Adipose tissue (tissue), 3 donors: Measurements from ENCODE around the gene KCNH1. TPM values are rescaled to one million over a fixed set of nuclear protein-coding genes. Genes with fewer than 3 reads are reported as not detected.

Experiments used
- H3K27ac ChIP-seq: one replicate; pipeline ENCODE4 v1.5.1; 2013; ENCODE audit warnings: low read depth, low read length
- WGBS, 3 donors: extraction: QIAGEN DNeasy Blood & Tissue Kit; methylation state at CpG; one replicate each; pipeline ENCODE4 v1.1.7; 2013; 5-methylcytosine and 5-hydroxymethylcytosine counted together
- polyA plus RNA-seq, 3 donors: library from polyadenylated mRNA; stranded (reverse); fragments of 200-250 nt; gene quantifications; one replicate each; pipeline ENCODE4 v1.2.3, GENCODE V29; 2013
- donor health status: healthy with polysubstance abuse.
- donor health status: Bipolar disorder and iron deficiency.
- donor health status: healthy.

KCNH1 gene
- polyA plus RNA-seq, 3 donors: 0.08 to 0.15 TPM; not detected in 1

- H3K27ac ChIP-seq: no peak overlapping the region
- 61 to 63% (median 63%) methylated on average over 7 of the region's 7 CpGs for WGBS, 3 donors
These were observed 227.9 kb downstream of the KCNH1 start for GRCh38 chr1:210905944-210906453.

GRCh38 chr1:210905365-210905904, 228.5 kb downstream of the KCNH1 start:
- no peak overlapping the region for H3K27ac ChIP-seq
- WGBS, 3 donors: 39 to 65% (median 41%) methylated on average over 4 of the region's 4 CpGs

DNA sequence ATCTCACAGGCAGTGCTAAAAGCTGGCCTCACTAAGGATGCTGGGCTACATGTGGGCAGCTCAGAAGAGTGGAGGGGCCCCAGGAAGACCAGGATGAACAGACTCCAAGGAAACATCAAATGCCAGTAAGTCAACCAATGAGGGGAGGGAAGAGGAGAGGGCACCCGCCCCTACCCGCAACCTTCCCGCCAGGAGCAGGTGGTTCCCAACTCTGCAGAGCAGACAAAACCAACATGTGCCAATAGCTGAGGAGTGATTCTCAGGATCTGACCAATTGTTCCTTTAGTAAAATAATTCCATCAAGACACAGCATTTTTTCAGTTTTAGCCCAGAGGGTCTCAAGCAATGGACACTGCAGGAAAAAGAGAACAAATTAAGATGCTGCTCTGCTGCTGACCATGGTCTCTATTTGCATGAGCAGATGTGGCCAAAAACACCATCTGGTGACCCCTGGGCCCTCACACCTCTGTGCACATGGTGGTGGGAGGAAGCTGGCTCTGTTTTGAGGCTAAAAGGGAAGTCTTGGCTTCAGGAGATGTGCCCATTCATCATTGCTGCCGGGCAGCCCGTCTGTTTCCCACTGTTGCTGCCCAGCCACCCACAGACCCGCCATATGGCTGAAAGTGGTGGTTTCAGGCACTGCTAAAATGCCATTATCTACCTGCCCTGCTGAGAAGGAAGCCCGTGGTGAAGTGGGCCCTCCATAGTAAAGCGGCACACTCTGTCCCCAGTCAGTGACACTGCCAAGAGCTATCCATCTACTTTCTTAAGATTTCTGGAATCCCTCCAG, 231.8 kb downstream of the KCNH1 start:
- 45 to 71% (median 57%) methylated on average over 8 of the region's 8 CpGs for WGBS, 3 donors
- H3K27ac ChIP-seq: no peak overlapping the region

DNA sequence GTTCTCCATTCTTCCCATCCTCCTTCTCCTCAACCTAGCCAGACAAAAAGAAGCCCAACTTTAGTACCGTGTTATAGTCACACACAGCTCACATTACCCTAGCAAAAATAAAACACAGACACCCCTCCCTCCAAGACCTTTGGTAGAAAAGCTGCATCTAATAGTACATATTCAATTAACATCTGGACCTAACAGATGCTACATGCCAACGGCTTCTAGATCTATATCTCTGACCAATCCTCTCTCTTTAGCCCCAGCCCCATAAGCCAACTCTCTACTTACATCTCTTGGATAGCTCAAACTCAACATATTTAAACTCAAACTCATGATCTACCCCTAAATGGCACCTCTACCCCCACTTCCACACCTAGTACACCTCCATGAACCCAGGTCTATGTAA, 233.1 kb downstream of the KCNH1 start:
- H3K27ac ChIP-seq: no peak overlapping the region
- WGBS, 3 donors: 72 to 75% (median 73%) methylated on average over 2 of the region's 2 CpGs

GRCh38 chr1:210900079-210900478, 233.9 kb downstream of the KCNH1 start:
- WGBS, 3 donors: 49 to 77% (median 65%) methylated on average over 2 of the region's 2 CpGs
- H3K27ac ChIP-seq: no peak overlapping the region

GRCh38 chr1:210899676-210900075, 234.3 kb downstream of the KCNH1 start:
- H3K27ac ChIP-seq: no peak overlapping the region
- WGBS, 3 donors: 40 to 68% (median 57%) methylated on average over 2 of the region's 2 CpGs

GRCh38 chr1:210898473-210898872, 235.5 kb downstream of the KCNH1 start:
- no peak overlapping the region for H3K27ac ChIP-seq
- 80 to 89% (median 83%) methylated on average over 5 of the region's 5 CpGs for WGBS, 3 donors

DNA sequence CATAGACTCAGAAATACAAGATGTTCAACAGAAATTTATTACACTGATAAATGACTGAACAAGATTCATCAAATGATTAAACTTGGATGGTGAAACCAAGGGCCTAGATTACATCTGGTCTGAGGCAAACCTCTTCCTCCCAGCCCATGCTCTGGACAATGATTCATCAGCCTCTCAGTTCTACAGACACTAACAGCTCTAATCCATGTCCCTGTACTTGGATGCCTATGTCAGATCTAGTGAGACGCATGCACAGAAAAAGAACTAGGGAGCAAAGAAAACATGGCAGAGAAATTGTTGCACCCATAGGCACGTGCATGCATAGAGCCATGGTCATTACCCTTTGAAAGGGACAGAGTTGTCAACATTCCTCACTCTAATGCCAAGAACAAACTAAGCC, 250.1 kb downstream of the KCNH1 start:
- no peak overlapping the region for H3K27ac ChIP-seq
- WGBS, 3 donors: 46 to 74% (median 71%) methylated on average over 2 of the region's 2 CpGs

DNA sequence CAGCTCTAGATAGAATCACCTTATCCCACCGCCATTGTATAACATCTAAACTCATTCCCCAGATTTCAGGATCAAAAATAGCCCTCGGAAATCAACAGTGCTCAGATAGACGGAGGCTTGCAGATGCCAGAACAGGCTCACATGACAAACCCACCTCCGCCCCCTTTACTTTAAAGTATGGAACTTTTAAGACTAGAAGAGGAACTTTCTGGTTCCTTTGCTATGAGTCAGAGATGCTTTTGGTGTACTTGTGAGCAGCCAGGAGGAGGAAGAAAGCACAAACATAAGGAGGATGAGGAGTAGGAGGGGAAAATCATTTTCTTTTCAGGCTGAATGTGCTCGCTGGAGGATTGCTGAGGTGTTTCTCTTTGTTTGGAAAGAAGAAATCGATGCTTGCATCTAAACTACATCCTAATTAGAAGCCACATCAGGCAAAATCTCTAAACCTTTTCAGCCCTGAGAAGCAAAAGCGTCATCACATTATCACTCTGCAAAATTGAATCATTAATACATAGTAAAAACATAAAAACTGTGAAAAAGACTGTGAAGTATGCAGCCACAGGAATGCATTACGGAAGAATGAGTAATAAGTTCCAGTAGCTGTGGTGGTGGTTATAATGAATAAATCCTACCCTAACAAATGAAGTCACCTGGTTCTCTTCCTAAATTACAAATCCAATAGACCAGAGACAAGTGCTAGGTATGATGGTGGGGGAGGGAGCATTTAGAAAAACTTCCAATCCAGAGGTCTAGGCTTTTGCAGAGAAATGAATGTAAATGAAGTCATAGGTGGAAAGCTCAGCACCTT, 251.3 kb downstream of the KCNH1 start:
- 65 to 74% (median 73%) methylated on average over 8 of the region's 8 CpGs for WGBS, 3 donors
- H3K27ac ChIP-seq: no peak overlapping the region

GRCh38 chr1:210878564-210878963, 255.4 kb downstream of the KCNH1 start:
- H3K27ac ChIP-seq: no peak overlapping the region

- H3K27ac ChIP-seq: no peak overlapping the region
These were observed 257.7 kb downstream of the KCNH1 start for GRCh38 chr1:210876275-210876674.

DNA sequence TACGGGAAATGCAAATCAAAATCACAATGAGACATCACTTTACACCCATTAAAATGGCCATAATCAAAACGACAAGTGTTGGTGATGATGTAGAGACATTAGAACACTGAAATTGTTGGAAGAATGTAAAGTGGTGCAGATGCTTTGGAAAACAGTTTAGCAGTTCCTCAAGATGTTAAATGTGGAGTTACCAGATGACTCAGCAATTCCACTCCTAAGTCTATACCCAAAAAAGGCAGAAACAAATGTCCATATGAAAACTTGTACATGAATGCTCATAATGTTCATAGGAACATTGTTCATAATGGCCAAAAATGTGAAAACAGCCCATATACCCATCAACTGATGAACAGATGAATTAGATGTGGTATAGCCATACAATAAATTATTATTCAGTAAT, 267.4 kb downstream of the KCNH1 start:
- 67 to 78% (median 70%) methylated on average over 2 of the region's 2 CpGs for WGBS, 3 donors
- H3K27ac ChIP-seq: no peak overlapping the region

DNA sequence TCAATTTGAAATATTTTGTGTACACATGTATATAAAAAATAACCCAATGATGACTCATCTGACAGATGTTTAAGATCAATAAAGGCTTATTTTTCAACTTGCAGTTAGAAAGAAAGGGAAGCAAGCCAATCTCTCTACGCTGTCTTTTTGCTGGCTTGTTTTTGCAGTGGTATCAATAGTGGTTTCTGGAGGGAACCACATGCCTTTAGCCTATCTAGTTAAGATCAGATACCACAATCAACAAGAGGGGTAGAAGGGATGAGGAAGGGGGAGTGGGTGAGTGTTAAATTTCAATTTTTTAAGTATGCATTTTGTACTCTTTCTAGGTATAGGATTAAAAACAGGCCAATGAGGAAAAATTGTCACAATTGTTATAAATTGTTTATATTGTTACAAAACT, 276.2 kb downstream of the KCNH1 start:
- WGBS, 3 donors: 45 to 59% (median 55%) methylated on average over 1 of the region's 1 CpG
- no peak overlapping the region for H3K27ac ChIP-seq

DNA sequence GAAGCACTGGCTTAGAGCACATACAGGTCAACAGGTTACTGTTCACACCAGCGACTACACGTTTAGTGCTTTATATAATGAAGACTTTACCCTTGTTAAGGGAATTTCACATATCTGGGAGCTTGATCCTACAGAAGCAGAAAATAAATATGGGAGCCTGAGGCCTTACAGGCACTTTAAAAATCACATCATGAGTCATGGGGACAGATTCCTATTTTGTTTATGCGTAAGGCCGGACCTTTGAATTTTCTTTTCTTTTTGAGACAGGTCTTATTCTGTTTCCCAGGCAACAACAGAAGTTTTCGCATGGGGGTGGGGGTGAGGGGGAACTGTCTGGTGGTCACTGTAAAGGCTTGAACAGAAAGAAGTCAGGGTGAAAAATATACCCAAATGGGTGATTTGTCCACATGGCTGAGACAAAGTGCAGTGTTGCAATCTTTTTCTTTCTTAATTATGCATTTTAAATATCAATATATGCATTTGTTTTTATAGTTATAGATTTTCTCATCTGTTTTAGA, 276.7 kb downstream of the KCNH1 start:
- 74 to 80% (median 75%) methylated on average over 5 of the region's 5 CpGs for WGBS, 3 donors

GRCh38 chr1:210855440-210855839, 278.5 kb downstream of the KCNH1 start:
- WGBS, 3 donors: 21 to 38% (median 36%) methylated on average over 4 of the region's 4 CpGs
- H3K27ac ChIP-seq: no peak overlapping the region

More for the DNA sequence above, 276.7 kb downstream of the KCNH1 start:
- H3K27ac ChIP-seq: no peak overlapping the region

DNA sequence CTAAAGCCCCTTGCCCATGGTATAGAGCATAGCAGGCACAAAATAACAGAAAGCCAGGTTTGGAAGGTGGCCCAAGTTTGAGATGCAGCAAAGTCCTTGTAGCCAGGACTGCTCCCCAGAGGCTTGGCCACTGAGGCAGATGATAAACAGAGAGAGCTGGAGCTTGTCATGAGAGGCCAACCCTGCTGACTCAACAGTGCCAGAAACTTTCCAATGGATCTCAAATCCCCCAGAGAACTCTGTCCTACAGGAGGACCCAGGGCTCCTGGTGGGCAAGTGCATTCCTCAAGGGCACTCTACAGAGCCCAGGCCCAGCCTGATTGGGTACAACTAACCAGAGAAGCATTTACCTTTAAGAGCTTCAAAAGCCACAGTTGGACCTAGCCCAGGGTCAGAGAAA, 280.7 kb downstream of the KCNH1 start:
- H3K27ac ChIP-seq: no peak overlapping the region

GRCh38 chr1:210850556-210850955, 283.4 kb downstream of the KCNH1 start:
- no peak overlapping the region for H3K27ac ChIP-seq

- 79 to 92% (median 85%) methylated on average over 3 of the region's 3 CpGs for WGBS, 3 donors
- H3K27ac ChIP-seq: no peak overlapping the region
These were observed 285.5 kb downstream of the KCNH1 start for GRCh38 chr1:210848474-210848873.

DNA sequence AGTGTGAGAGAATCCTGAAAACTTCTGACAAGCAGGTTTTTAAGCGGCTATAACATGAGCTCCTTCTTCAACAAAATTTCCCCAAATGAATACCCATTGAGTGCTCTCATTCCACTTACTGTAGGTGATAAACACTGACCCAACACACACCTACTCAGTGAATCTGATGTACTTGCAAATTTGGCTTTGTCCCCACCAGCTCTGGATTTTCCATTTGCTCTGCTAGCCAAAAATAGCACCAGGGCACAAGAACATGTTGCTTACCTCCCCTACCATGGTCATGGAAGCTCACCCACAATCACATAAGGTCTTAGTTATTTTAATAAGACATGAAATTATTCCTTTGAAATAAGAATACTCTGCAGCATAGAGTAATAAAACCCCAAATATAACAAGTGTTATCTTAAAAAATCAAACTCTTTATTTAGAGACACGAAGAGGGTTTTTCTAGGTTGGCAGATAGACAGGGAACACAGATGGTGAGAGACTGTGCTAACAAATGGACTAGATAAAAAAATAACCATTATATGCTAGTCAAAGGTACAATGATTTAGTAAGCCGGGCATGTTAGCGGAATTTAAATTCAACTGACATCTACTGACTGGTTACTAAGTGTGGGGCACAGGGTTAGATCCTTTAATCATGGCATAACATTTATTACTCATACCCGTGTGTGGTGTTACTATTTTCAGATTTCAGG, 291.9 kb downstream of the KCNH1 start:
- WGBS, 3 donors: 71 to 82% (median 79%) methylated on average over 5 of the region's 5 CpGs
- no peak overlapping the region for H3K27ac ChIP-seq
